ENCODE measurements around the gene ALDH1L1. TPM values are rescaled to one million over a fixed set of nuclear protein-coding genes. Genes with fewer than 3 reads are reported as not detected.

ALDH1L1 gene
- total RNA-seq, 2 experiments from 2014 or later: not detected

DNA sequence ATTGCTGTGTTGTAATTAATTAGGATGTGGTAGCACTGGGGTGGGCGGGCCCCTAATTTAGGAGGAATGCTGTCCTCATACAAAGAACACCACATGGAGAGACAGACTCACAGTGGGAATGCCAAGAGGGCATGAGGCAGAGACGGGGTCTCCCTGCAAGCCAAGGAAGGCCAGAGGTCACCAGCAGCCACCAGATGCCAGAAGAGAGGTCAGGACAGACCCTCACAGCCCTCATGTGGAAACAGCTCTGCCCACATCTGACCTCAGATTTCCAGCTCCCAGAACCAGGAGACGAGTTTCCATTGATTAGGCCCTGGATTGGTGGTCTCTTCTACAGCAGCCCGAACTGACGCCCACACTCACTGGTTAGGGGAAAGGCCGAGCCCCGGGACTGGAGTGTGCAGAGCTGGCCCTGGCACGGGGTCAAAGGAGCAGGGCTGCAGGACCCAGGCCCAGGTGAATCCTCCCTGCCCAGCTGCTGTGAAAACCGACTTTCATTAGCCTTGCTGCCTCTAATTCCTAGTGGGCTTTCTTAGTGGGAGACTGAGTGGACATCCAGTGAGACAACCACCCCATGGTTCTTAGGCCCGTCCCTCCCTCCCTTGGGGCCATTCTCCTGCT lies 53.5 kb downstream of the ALDH1L1 start:
- Mint-ChIP-seq H3K27me3 (no peaks in the 10 kb centered on the region), H3K4me3 (no peak overlapping the region), H3K36me3 (no peaks in the 10 kb centered on the region), H3K27ac (no peak overlapping the region), H3K9me3 (no peaks in the 10 kb centered on the region), H3K4me1 (no peaks in the 10 kb centered on the region)
- no peak for DNase-seq

DNA sequence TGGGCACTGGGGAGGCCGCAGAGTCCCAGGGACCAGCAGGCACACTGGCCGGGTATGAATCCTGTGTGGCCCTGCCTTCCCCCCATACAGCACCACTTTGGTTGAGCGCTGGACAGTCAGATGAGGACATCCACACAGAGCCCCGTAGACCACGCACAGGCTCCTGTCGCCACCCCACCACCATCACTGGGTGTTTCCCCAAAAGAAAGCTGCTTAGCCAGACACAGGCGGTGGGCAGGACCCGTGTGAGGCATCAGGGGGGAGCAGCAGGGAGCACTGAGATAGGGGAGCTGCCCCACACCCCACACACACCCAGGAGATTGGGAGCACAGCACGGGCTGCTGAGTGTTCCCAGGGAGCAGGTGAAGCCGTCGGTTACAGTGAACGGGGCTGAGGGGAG lies 54.1 kb downstream of the ALDH1L1 start:
- DNase-seq: no peak
- Mint-ChIP-seq H3K4me3 (no peak overlapping the region), H3K27me3 (no peaks in the 10 kb centered on the region), H3K4me1 (no peaks in the 10 kb centered on the region), H3K9me3 (no peaks in the 10 kb centered on the region), H3K27ac (no peak overlapping the region), H3K36me3 (no peaks in the 10 kb centered on the region)

DNA sequence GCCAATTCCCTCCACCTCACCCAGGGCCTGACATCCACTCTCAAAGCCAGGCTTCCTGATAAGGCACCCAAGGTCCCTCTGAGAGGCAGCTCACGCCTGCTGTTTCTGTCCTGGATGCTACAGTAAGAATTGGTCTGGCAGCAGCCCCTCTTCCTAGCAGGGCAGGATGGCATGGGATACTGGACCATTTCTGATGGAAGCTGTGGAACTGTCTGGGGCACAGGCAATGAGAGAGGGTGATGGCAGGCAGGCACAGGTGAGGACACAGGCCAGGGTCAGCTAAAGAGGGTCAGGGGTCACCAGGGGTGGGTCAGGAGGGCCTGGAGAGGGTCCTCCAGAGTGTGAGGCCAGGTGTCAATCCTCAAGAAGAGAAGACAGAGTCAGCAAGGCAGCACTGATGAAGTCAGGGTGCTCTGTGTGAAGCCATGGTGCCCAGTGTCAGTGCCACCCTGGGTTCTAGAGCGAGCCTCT lies 54.6 kb downstream of the ALDH1L1 start:
- Mint-ChIP-seq H3K9me3 (no peaks in the 10 kb centered on the region), H3K36me3 (no peaks in the 10 kb centered on the region), H3K4me3 (no peak overlapping the region), H3K27ac (no peak overlapping the region), H3K4me1 (no peaks in the 10 kb centered on the region), H3K27me3 (no peaks in the 10 kb centered on the region)
- DNase-seq: no peak

DNA sequence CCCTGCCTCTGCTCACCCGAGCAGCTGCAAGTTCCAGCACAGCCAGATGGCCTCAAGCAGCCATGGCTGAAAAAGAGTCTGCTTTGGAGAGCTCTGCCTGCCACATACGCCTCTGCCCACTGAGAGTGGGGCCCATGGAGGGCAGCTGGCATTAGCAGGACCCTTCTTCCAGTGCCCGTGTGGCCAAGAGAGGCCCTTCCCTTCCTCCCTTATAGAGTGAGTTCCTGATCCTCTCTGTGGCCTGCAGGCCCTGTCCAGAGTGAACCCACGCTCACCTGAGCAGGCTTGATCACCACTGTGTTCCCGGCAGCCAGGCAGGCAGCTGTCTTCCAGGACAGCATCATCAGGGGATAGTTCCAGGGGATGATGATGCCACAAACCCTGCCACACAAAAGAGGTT lies 55.0 kb downstream of the ALDH1L1 start:
- Mint-ChIP-seq H3K27me3 (no peaks in the 10 kb centered on the region), H3K9me3 (no peaks in the 10 kb centered on the region), H3K4me1 (no peaks in the 10 kb centered on the region), H3K36me3 (no peaks in the 10 kb centered on the region), H3K27ac (no peak overlapping the region), H3K4me3 (no peak overlapping the region)
- DNase-seq: no peak

DNA sequence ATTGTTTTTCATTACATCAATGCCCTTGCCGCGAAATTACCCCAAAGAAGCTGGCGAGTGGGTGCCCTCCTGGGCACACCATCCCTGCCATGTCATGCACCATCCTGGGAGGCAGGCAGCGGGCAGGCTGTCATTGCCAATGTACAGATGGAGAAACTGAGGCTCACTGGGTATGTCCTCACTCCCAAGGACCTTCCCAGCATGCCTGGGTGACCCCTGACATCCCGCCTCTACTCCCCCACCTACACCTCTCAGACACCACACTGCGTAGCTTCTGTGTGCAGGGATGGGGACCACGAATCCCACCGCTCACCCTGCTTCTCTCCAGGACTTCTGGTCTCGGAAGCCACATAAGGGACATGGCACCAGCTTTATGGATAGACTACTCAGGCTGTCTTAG lies 55.5 kb downstream of the ALDH1L1 start:
- DNase-seq: no peak
- no peaks in the 10 kb centered on the region for H3K27me3 Mint-ChIP-seq
- no peaks in the 10 kb centered on the region for H3K4me1 Mint-ChIP-seq
- no peaks in the 10 kb centered on the region for H3K36me3 Mint-ChIP-seq
- no peaks in the 10 kb centered on the region for H3K9me3 Mint-ChIP-seq
- H3K27ac Mint-ChIP-seq: no peak overlapping the region
- no peak overlapping the region for H3K4me3 Mint-ChIP-seq

DNA sequence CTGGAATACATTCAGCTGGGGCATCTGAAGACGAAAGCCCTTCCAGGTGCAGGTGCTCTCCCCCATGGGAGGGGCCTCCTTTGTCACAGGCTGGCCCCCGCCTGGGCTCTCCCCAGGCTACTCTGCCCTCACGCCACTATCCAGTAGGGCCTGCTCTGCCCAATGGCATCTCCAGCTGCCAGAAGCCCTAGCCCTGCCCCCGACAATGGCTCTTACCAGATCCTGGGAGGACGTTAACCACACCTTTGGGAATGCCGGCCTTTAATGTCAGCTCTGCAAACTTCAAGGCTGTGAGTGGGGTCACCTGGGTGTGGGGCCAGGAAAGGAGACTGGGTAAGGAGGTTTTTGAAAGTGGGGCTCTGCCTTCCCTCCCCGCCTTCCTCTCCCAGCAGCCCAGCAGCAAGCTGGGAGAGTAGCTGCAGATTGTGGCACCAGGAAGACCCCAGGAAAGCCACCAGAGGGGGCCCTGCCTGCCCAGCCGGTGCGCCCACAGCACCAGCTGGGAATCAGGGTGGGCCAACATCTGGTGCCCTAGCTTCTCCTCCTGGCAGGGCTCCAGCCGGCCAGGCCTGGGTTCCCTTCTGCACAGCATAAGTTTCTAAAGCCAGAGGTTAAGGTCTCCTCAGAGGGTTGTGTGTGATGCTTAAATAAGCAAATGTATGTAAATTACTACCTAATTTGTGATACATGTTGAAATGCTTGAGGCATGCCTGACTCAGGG lies 56.1 kb downstream of the ALDH1L1 start:
- no peaks in the 10 kb centered on the region for H3K36me3 Mint-ChIP-seq
- H3K9me3 Mint-ChIP-seq: no peaks in the 10 kb centered on the region
- H3K4me1 Mint-ChIP-seq: no peaks in the 10 kb centered on the region
- no peak overlapping the region for H3K27ac Mint-ChIP-seq
- DNase-seq: no peak
- no peak overlapping the region for H3K4me3 Mint-ChIP-seq
- peaks cover 4% of the 10 kb centered on the region for H3K27me3 Mint-ChIP-seq

DNA sequence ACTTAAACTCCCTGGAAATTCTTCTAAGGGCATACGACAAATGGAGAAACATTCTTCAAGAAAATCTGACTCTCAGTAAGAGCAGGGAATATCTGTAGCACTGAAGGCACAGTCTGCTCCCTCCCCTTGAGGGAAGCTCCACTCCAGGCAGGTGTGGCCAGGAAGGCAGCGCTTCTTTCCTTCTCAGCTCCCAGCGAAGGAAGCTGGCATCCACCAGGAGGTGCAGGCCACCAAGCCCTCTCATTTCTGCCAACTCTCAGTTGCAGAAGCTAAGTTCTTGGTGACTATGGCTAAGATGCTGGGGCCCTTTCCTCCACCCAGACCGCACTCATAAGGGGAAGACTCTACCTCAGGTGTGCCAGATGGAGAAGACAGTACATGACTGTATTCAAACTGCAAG lies 58.8 kb downstream of the ALDH1L1 start:
- Mint-ChIP-seq H3K9me3 (no peaks in the 10 kb centered on the region), H3K27me3 (peaks cover 9% of the 10 kb centered on the region), H3K27ac (no peak overlapping the region), H3K4me3 (no peak overlapping the region), H3K4me1 (no peaks in the 10 kb centered on the region), H3K36me3 (no peaks in the 10 kb centered on the region)
- DNase-seq: no peak

DNA sequence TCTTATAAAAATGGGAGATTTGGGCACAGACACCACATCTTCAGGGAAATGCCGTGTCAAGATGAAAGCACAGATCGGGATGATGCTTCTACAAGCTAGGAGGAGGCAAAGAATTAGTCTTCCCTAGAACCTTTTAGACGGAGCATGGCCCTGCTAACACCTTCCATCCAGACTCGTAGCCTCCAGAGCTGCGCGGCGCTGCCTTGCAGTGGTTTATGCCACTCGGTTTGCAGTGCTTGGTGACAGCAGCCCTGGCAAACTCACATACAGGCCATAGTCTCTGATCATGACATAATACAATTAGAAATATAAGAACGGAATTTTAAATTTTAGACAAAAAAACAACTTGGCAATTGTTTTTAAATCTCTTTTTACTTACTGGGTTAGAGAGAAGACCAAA lies 59.3 kb downstream of the ALDH1L1 start:
- Mint-ChIP-seq H3K4me1 (no peaks in the 10 kb centered on the region), H3K4me3 (no peak overlapping the region), H3K27me3 (peaks cover 9% of the 10 kb centered on the region), H3K36me3 (no peaks in the 10 kb centered on the region), H3K9me3 (no peaks in the 10 kb centered on the region), H3K27ac (no peak overlapping the region)
- no peak for DNase-seq

DNA sequence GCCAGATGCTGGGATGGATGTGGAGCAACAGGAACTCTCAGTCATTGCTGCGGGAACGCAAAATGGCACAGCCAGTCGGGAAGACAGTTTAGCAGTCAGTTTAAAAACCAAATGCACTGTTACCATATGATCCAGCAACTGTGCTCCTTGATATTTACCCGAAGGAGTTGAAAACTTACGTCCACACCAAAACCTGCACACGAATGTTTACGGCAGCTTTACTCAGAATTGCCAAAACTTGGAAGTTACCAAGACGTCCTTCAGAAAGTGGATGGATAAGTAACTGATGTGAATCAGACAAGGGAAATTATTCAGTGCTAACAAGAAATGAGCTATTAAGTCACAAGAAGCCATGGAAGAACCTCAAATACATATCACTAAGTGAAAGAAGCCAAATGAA lies 60.4 kb downstream of the ALDH1L1 start:
- Mint-ChIP-seq H3K4me3 (no peak overlapping the region), H3K27me3 (peaks cover 9% of the 10 kb centered on the region), H3K4me1 (no peaks in the 10 kb centered on the region), H3K27ac (no peak overlapping the region), H3K9me3 (no peaks in the 10 kb centered on the region), H3K36me3 (no peaks in the 10 kb centered on the region)
- no peak for DNase-seq

DNA sequence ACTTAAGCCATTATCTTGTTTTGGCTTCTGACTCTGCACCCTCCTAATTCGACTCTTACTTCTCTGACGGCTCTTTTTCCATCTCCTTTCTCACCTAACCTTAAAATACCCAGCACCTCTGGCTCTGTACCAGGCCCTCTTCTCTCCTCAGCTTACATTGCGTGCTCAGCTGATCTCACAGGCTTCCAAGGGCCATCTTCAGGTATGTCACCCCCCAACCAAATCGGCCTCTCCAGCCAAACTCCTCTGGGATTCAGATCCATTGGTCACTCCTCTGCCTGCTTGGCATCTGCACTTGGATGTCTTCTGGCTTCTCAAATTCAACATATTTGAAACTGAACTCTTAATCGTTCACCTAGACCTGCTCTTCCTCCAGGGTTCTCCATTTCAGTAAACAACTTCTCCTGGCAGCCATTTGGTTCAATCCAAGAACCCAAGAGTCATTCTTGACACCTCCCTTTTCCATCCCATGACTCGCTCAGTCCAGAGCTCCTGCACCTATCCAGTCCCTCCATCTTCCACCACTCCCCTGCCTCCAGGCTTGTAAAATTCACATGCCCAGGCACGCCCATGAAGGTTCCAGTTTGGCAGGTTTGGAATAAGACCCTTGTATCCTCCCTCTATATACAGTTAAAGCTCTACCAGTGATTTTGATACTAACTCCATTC lies 61.2 kb downstream of the ALDH1L1 start:
- H3K27ac Mint-ChIP-seq: no peak overlapping the region
- H3K27me3 Mint-ChIP-seq: peaks cover 9% of the 10 kb centered on the region
- DNase-seq: no peak
- no peaks in the 10 kb centered on the region for H3K9me3 Mint-ChIP-seq
- no peaks in the 10 kb centered on the region for H3K36me3 Mint-ChIP-seq
- no peak overlapping the region for H3K4me3 Mint-ChIP-seq
- no peaks in the 10 kb centered on the region for H3K4me1 Mint-ChIP-seq

DNA sequence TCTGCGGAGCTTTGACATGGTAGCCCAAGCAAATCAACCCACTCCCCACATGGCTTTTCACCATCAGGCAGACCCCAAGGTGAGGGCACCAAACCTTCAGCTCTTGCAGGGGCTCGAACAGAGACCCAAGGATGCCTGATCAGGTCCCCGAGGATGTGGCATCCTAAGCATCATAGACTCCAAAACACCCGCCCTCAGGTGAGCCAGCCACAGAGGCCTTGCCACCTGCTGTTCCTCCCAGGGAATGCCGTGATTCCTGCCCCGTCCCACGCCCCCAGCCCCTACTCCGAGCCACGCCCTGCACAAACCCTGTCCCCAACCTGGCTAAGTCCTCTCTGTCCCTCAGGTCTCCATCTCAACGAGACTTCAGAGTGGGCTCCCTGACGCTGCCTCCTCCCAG lies 61.8 kb downstream of the ALDH1L1 start:
- Mint-ChIP-seq H3K4me3 (no peak overlapping the region), H3K9me3 (no peaks in the 10 kb centered on the region), H3K27me3 (peaks cover 9% of the 10 kb centered on the region), H3K36me3 (no peaks in the 10 kb centered on the region), H3K4me1 (no peaks in the 10 kb centered on the region), H3K27ac (no peak overlapping the region)
- DNase-seq: no peak

DNA sequence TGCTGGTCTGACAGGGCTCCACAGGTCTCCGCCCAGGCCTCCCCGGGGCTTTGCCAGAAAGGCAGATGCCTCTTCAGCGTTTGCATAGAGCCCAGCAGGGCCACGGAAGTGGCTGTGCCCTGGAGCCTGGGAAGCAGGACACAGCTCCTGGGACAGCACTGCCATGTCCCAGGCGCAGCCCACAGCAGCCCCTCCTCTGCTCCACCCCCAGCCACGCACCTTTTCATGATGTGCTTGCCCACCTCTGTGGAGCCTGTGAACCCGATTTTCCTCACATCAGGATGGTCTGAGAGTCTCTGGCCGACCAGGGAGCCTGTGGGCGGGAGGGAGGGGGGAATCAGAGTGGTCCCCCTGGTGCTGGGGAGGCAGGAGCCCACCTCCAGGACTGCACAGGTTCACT lies 62.6 kb downstream of the ALDH1L1 start:
- Mint-ChIP-seq H3K4me1 (no peaks in the 10 kb centered on the region), H3K27ac (no peak overlapping the region), H3K36me3 (no peaks in the 10 kb centered on the region), H3K4me3 (no peak overlapping the region), H3K27me3 (peaks cover 9% of the 10 kb centered on the region), H3K9me3 (no peaks in the 10 kb centered on the region)
- no peak for DNase-seq

DNA sequence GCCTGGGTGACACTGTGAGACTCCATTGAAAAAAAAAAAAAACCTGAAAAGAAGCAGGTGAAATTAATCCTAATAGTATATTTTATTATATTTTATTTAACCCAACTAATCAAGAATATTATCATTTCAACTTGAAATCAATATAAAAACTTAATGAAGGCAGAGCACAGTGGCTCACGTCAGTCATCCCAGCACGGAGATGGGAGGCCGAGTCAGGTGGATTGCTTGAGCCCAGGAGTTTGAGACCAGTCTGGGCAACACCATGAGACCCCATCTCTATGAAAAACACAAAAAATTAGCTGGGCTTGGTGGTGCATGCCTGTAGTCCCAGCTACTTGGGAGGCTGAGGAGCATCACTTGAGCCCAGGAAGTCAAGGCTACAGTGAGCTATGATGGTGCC lies 63.2 kb downstream of the ALDH1L1 start:
- no peak for DNase-seq
- no peak overlapping the region for H3K27ac Mint-ChIP-seq
- no peak overlapping the region for H3K4me3 Mint-ChIP-seq
- H3K36me3 Mint-ChIP-seq: no peaks in the 10 kb centered on the region
- H3K4me1 Mint-ChIP-seq: no peaks in the 10 kb centered on the region
- peaks cover 9% of the 10 kb centered on the region for H3K27me3 Mint-ChIP-seq
- no peaks in the 10 kb centered on the region for H3K9me3 Mint-ChIP-seq

DNA sequence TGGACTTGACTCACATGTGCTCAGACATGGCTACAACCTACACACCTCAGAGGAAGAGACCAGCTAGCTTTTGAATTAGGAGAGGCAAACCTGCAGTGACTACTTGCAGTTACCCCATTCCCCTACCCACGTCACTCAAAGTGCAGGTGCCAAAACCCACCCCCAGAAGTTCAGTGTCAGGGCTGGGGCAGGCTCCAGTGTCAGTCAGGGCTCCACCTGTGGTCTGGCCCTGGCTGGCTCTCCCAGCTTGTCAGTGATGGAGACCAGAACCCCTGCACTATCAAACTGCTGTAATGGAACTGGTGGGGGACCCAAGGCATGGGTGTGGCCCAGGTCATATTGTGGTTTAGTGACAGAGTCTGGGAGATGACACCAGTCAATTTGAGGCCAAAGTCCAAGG lies 63.9 kb downstream of the ALDH1L1 start:
- Mint-ChIP-seq H3K9me3 (no peaks in the 10 kb centered on the region), H3K36me3 (no peaks in the 10 kb centered on the region)
- DNase-seq: no peak

DNA sequence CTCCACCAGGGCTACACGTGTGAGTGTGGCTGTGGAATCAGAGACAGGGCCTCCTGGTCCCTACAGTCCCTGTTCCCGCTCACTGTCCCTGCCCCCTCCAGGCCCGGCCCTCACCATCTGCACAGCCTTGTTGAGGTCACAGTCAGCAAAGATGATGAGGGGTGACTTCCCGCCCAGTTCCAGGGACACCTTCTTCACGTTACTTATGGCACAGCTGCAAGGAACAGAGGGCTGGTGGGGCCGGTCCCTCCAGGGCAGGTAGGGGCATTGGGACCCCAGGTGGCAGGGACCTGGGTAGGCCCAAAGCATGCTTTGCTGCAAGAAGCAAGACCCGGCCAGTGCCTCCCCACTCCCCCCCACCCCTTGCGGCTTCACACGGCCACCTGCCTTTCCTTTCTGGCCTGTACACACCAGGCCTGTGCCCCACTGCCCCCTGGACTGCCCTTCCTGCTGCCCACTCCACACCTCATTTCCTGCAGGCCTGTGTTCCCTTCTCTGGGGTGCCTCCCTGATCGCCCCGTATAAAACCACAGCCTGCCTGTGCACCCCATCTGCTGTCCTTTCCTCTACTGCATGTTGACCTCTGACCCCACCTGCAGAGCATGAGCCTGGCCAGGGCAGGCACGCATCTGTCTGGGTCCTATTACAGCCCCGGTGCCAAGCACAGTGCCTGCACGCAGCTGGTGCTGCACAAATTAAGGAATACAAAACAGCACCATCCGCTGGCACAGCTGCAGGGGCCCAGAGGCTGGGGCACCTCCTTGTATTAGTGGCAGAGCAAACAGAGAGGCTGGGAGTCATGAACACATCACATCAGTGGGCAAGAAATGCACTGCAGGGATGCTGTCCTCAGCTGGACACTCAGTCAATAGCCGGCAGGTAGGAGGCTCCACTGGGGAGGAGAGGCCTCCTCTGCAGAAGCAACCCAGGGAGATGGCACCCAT lies 65.7 kb downstream of the ALDH1L1 start:
- no peak for DNase-seq
- no peaks in the 10 kb centered on the region for H3K36me3 Mint-ChIP-seq
- no peaks in the 10 kb centered on the region for H3K9me3 Mint-ChIP-seq
- H3K4me3 Mint-ChIP-seq: no peak overlapping the region
- H3K27ac Mint-ChIP-seq: no peak overlapping the region
- no peaks in the 10 kb centered on the region for H3K4me1 Mint-ChIP-seq
- peaks cover 9% of the 10 kb centered on the region for H3K27me3 Mint-ChIP-seq

More for the DNA sequence above, 63.9 kb downstream of the ALDH1L1 start:
- Mint-ChIP-seq H3K27me3 (peaks cover 9% of the 10 kb centered on the region), H3K27ac (no peak overlapping the region), H3K4me3 (no peak overlapping the region), H3K4me1 (no peaks in the 10 kb centered on the region)
